ENCODE results near the gene EHD4.

The EHD4 gene

GRCh38 chr15:41862515-41863116, 109.7 kb downstream of the EHD4 start:
- intact Hi-C loops (cut with DNase I): no loop called here

DNA sequence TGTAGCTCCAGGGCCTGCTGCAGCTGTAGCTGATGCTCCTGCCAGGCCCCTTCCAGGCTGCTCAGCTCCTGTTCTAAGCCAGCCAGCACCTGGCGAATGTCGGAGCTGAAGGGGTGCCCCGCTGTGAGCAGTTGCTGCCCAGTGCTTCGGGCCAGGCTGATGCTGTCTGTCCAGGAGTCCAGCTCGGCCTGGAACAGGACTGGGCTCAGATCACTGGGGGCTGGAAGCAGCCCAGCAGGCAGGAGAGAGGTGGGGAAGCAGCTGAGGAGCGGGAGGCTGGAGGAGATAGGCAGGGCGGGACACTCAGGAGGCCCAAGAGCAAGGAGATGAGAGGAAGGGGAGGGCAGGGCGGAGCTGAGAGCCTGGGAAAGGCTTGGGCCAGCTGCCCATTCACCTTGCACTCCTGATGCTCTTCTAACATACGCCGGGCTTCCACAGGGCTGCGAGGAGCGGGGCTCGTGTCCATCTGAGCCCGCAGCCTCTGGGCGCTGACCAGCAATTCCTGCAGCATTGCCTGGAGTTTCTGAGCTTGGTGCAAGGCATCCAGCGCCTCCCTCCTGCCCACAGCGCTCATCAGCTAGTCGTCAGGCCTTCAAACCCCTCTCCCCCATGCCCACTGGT, 110.5 kb downstream of the EHD4 start:
- DNase-seq: no peak
- intact Hi-C loops (cut with DNase I): no loop called here

More at GRCh38 chr15:41862515-41863116, 109.7 kb downstream of the EHD4 start:
- DNase-seq: no peak

DNA sequence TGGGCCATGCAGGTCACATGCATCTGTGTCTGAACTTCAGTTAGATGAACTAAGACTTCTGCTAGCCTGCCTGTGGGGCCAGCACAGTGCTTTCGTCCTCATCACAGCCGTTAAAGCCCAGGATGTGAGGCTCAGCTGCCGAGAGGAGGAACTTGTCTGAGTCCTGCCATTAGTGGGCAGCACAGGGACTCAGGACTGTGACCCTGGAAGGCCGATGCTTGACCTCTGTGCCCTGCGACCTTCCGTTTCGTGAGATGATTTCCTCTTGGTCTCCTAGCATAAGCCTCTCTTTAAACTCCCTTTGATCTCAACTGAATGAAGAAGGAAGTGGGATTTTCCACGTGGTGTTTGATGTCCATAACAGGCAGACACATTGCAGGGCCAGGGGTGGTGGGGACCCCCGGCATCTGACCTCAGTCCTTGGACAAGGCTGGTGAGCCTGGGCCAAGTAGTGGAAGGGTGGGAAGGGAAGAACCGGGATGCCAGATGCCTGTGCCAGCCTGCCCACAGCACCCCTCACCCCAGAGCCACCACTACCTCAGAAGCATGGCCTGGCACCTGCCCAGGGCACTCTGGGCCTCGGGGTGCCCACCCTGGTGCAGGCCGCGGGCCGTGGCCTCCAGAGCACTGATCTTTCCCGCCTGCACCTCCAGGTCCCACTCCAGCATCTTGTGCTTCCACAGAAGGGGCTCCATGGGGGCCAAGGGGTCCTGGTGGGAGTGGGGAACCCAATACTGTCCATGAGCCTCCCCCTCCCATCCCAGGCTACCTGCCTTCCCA, 112.1 kb downstream of the EHD4 start:
- intact Hi-C loops (cut with DNase I): no loop called here
- no peak for DNase-seq

DNA sequence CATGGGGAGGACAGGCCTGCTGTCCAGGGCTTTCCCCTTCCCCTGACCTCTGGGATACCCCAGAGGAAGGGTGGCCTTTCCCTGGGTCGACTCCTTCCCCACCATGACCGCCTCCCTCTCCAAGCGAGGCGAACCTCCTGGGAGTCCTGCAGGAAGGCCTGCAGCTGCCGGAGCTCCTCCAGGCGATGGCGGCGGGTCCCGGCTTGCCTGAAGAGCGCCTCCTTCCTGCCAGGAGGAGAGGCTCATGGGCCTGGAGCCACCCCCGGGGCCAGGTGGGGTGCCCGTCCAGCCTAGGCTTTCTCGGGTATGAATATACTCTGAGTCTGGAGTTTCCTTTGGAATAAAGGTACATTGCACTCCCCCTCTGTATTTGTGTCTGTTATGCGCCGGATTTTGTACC, 113.6 kb downstream of the EHD4 start:
- intact Hi-C loops (cut with DNase I): no loop called here
- no peak for DNase-seq

GRCh38 chr15:41857316-41857715, 115.0 kb downstream of the EHD4 start:
- DNase-seq: no peak
- intact Hi-C loops (cut with DNase I): no loop called here

GRCh38 chr15:41856716-41857115, 115.6 kb downstream of the EHD4 start:
- intact Hi-C loops (cut with DNase I): no loop called here

DNA sequence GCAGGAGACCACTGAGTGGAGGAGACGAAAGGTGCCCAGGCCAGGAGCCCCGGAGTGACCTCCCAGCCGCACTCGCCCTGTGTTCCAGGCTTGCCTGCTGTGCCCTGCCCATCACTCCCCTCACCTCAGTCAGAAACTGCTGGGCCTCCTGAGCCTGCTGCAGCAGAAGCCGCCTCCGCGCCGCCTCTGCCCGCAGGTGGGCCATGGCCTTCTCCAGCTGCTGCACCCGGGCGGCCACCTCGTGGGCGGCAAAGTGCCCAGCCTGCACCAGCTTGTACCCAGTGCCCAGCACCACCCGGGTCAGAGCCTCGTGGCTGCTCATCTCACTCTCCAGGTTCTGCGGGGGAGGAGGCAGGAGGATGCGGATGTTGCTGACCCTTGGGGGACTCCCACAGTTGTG, 116.1 kb downstream of the EHD4 start:
- no peak for DNase-seq
- intact Hi-C loops (cut with DNase I): no loop called here

More at GRCh38 chr15:41856716-41857115, 115.6 kb downstream of the EHD4 start:
- DNase-seq: no peak

DNA sequence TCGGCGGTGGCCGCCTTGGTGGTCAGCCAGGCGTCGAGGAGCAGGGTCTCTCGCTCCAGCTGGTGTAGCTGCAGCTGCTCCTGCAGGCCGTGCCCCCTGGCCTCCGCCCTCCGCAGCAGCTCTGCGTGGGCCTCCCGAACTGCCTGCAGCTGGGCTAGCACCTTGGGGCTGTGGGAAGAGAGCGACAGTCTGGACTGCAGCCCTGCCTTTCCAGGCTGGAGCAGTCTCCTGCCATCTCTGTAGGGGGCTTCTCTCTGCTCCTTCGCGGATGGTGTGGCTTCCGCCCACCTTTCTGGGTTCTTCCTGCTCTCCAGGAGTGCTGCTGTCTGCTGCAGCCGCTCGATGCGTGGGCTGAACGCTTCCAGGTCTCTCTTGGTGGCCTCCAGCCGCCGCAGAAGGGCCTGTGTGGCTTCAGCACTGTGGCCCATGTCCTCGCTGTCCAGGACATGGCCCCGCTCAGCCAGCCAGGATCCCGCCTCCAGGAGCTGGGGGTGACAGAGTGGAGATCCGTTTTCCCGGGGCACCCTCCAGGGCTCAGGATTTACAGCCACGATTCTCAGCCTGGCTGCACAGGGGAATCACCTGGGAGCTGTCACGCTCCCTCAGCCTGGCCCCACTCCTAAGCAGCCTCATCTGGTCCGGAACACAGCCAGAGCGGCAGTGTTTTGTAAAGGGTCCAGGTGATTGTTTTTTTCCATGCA, 116.9 kb downstream of the EHD4 start:
- intact Hi-C loops (cut with DNase I): no loop called here
- no peak for DNase-seq

GRCh38 chr15:41854443-41854842, 117.9 kb downstream of the EHD4 start:
- intact Hi-C loops (cut with DNase I): no loop called here
- no peak for DNase-seq

DNA sequence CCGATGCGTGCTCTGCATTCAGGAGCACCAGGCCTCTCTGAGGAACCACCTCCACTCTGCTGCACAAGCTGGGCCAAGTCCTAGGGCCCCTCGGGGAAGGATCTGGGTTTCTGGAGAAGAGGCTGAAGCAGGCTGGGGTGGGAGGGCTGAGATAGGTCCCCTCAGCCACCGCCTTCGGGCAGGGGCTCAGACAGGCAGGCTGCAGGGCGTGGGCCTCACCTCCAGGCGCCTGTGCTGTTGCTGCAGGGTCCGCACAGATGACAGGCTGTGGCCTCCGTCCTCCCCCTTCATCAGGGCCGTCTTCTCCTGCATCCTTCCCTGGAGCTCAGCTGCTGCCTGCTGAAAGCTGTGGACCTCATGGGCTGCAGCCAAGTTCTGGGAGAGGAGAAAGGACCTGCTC, 118.5 kb downstream of the EHD4 start:
- intact Hi-C loops (cut with DNase I): no loop called here
- no peak for DNase-seq

DNA sequence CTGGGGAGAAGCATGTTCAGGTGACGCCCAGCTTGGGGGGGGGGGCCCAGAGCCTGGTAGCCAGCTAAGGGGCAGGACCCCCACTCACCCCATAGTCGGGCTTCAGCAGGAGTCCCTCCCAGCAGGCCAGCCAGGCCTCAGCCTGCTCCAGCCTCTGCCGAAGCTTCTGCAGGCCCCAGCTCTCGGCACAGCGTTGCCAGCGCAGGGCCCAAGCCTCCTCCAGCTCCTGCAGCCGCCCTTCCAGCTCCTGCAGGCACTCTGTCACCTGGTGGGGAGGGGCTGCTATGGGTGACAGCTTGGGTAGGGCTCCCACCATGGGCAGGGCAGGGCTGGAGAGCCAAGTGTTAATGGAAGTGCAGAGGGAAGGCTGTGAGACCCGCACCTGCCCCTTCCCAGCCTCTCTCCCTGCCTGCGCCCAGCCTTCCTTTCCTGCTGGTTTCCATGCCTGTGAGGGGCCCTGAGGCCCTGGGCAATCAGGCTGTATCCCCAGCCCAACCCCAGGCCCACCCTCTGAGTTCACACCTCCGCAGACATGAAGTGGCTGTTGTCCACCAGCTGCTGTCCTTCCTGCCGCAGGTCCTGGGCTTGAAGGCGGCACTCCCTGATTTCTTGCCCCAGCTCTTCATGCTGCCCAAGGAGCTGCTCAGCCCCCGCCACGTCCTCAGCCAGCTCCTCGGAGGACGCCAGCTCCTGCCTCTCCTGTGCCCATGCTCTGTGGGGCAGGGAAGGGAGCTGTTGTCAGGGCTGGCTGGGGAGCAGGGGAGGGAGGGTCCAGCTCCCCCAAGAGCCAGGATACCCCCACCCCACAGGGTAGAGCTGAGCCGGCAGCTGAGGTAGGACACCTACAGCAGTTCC, 119.4 kb downstream of the EHD4 start:
- intact Hi-C loops (cut with DNase I): no loop called here
- no peak for DNase-seq

DNA sequence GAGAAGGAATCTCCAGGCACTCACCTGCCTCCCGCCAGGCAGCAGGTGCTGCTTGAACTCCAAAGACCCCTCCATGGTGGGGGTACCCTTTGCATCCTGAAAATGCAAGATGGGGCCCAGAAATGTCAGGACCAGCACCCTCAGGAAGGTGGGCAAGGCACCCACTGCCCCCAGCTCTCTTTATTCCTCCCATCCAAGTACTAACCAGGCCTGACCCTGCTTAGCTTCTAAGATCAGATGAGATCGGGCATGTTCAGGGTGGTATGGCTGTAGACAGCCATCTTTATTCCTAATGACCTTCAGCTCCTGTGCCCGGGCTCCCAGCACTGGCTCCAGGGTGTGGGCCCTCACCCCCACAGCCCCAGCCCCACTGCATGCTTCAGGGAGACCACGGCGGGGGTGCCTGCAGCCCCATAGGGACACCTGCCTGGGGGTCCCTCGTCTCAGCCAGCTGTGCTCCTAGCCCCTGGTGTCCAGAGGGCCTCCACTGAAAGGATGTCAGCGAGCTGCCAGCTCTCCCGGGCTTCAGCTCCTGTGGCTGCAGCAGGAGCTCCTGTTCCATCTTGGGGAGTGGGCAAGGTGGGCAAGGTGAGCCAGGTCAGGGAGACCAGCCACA, 120.5 kb downstream of the EHD4 start:
- DNase-seq: no peak
- intact Hi-C loops (cut with DNase I): no loop called here

DNA sequence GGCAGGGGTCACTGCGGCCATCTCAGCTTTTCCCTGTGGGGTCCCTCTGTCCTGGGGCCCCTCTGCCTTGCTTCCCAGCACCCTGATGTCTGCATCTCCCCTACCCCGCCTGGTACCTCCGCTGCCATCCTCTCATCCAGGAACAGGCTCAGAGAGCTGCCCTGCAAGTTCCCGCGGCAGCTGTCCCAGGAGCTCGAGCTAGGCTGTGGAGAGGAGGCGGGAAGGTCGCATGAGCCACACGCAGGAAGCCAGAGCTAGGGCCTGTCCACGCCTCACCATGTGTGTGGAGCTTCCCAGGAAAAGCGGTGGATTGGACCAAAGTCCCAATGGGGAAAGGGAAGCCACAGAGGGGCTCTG, 121.2 kb downstream of the EHD4 start:
- DNase-seq: no peak
- intact Hi-C loops (cut with DNase I): no loop called here

GRCh38 chr15:41850482-41851166, 121.7 kb downstream of the EHD4 start:
- no peak for DNase-seq
- intact Hi-C loops (cut with DNase I): no loop called here

- intact Hi-C loops (cut with DNase I): no loop called here
- no peak for DNase-seq
These were observed 122.5 kb downstream of the EHD4 start for GRCh38 chr15:41849861-41850260.

DNA sequence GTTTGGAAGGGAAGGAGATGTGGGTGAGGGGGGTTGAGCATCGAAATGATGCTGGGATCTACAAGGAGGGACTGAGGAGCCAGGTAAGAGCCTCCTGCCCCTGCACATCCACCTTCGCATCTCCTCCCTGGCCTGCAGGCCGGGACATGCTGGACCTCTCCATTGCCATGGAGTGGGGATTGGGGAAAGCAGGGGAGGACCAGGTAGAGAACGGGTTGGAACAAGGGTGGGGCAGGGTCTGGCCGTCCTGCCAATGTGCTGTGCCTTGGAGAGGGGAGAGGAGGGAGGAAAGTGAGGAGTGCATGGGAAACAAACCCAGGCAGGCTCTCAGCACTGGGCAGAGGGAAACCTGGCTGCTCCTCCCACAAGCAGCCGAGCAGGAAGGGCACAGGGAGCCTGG, 123.2 kb downstream of the EHD4 start:
- intact Hi-C loops (cut with DNase I): no loop called here
- DNase-seq: no peak

GRCh38 chr15:41848631-41849030, 123.7 kb downstream of the EHD4 start:
- intact Hi-C loops (cut with DNase I): no loop called here
- DNase-seq: peak in 16 of 42 donors; percentile 5 to 61 (median 29)

- no peak for DNase-seq
- intact Hi-C loops (cut with DNase I): no loop called here
These were observed 124.4 kb downstream of the EHD4 start for GRCh38 chr15:41847981-41848380.

Measured in head of caudate nucleus (tissue), 42 donors.